Breast epithelium (tissue), 3 donors: ENCODE results near the gene EGFL7.

Source experiments
- CTCF ChIP-seq, 3 donors: fragments of 450-650 bp; IDR thresholded peaks; one replicate each; pipeline ENCODE4 v1.5.1; 2016 to 2017; ENCODE audit warnings: antibody characterized with exemption in 3 of 3, mild to moderate bottlenecking in 3 of 3, moderate library complexity in 3 of 3
- POLR2A ChIP-seq: fragments of 450-650 bp; IDR thresholded peaks from one replicate; pipeline ENCODE4 v1.6.1; 2016; ENCODE audit warnings: antibody characterized with exemption, mild to moderate bottlenecking, moderate library complexity
- POLR2AphosphoS5 ChIP-seq, 3 donors: sonication (generic); formaldehyde crosslinking; IDR thresholded peaks; one replicate each; pipeline ENCODE4 v1.6.1; 2017; ENCODE audit warnings: antibody characterized with exemption in 3 of 3

- no peak for TF ChIP-seq POLR2AphosphoS5 (IDR thresholded peaks at IDR 0.05)
- TF ChIP-seq POLR2A, result no peak
- TF ChIP-seq CTCF (IDR thresholded peaks at IDR 0.05), result no peak
These were observed 14.0 kb upstream of the EGFL7 start for GRCh38 chr9:136648751-136649150.
